B cell (primary cell): ENCODE data around the gene JUP. TPM values are rescaled to one million over a fixed set of nuclear protein-coding genes. Genes with fewer than 3 reads are reported as not detected.

Experiments used
- ATAC-seq: fragments of 200-7000 bp; cut with Tn5 transposase; one replicate; pipeline ENCODE4 v1.10.0; 2021; ENCODE audit warnings: low read depth, mild to moderate bottlenecking, moderate number of reproducible peaks, moderate library complexity
- CTCF ChIA-PET: fragments of 350-600 bp; sonication (Branson Sonifier 250); formaldehyde crosslinking; loops from one replicate; lab custom pipeline; 2021; ENCODE audit warnings: antibody characterized with exemption, inconsistent platforms; lab: Charles Lee
- POLR2A ChIA-PET: fragments of 350-600 bp; sonication (Branson Sonifier 250); formaldehyde crosslinking; loops from one replicate; lab custom pipeline; 2021; ENCODE audit warnings: antibody characterized with exemption; lab: Charles Lee
- DNase-seq: peaks from one replicate; pipeline ENCODE4 v3.0.0; 2013
- H2AFZ ChIP-seq: 2 replicates; pipeline ENCODE4 v1.6.1; 2012; ENCODE audit warnings: mild to moderate bottlenecking, low read depth, low read length; ENCODE audit not compliant: insufficient read depth, poor library complexity, severe bottlenecking
- H3K27ac ChIP-seq, 2 donors: 1 replicate in 1 of 2; 2 replicates in 1 of 2; pipeline ENCODE4 v1.5.1; 2012 to 2013; ENCODE audit warnings: low read length in 2 of 2, mild to moderate bottlenecking in 2 of 2, moderate library complexity in 1 of 2
- H3K27me3 ChIP-seq, 4 experiments: fragments of 200-600 bp in 1 of 4; sonication (generic) in 1 of 4; replicated peaks in 1 of 4; 1 replicate in 2 of 4; 2 replicates in 2 of 4; pipeline versions ENCODE4 v1.6.1 to v1.7.0; 2013 to 2016; ENCODE audit warnings: low read length in 3 of 4, mild to moderate bottlenecking in 2 of 4, mixed read lengths in 1 of 4, moderate library complexity in 1 of 4; ENCODE audit not compliant: insufficient read depth in 4 of 4, control insufficient read depth in 3 of 4; ENCODE audit errors: control extremely low read depth in 1 of 4
- H3K36me3 ChIP-seq, 2 experiments: replicated peaks in 1 of 2; 1 replicate in 1 of 2; 2 replicates in 1 of 2; pipeline versions ENCODE4 v1.6.1 to v1.7.1; 2013; ENCODE audit warnings: low read length in 1 of 2; ENCODE audit not compliant: insufficient read depth in 2 of 2, control insufficient read depth in 1 of 2; ENCODE audit errors: control extremely low read depth in 1 of 2, extremely low read depth in 1 of 2
- H3K4me1 ChIP-seq, 2 donors: fragments of 200-600 bp in 1 of 2; sonication (generic) in 1 of 2; 1 replicate in 1 of 2; 2 replicates in 1 of 2; pipeline versions ENCODE4 v1.5.1 to v1.6.1; 2013 to 2017; ENCODE audit warnings: low read length in 2 of 2; ENCODE audit not compliant: control insufficient read depth in 2 of 2, insufficient read depth in 2 of 2
- H3K4me2 ChIP-seq: replicated peaks from 2 replicates; pipeline ENCODE3; 2012; ENCODE audit warnings: mild to moderate bottlenecking, low read depth, low read length; ENCODE audit not compliant: poor library complexity, severe bottlenecking
- H3K4me3 ChIP-seq, 5 experiments: fragments of 200-600 bp in 1 of 5; sonication (generic) in 1 of 5; 1 replicate in 3 of 5; 2 replicates in 2 of 5; pipeline versions ENCODE4 v1.5.1 to v1.7.0; 2011 to 2016; ENCODE audit warnings: low read length in 4 of 5, mild to moderate bottlenecking in 4 of 5, low read depth in 2 of 5, control low read depth in 1 of 5, moderate library complexity in 1 of 5; ENCODE audit not compliant: insufficient read depth in 1 of 5; ENCODE audit errors: control extremely low read depth in 1 of 5, extremely low read depth in 1 of 5
- H3K79me2 ChIP-seq: fragments of 200-600 bp; sonication (generic); one replicate; pipeline ENCODE4 v1.6.0; 2016; ENCODE audit warnings: low read length; ENCODE audit not compliant: control insufficient read depth, insufficient read depth
- H3K9ac ChIP-seq: fragments of 200-600 bp; sonication (generic); 2 replicates; pipeline ENCODE4 v1.6.1; 2017; ENCODE audit warnings: mild to moderate bottlenecking, low read length, moderate library complexity
- H3K9me3 ChIP-seq, 3 donors: one replicate each; pipeline versions ENCODE4 v1.6.1 to v1.7.1; 2013; ENCODE audit warnings: low read length in 2 of 3; ENCODE audit not compliant: control insufficient read depth in 2 of 3, insufficient read depth in 1 of 3; ENCODE audit errors: control extremely low read depth in 1 of 3
- H4K20me1 ChIP-seq: 2 replicates; pipeline ENCODE4 v1.6.0; 2012; ENCODE audit warnings: mild to moderate bottlenecking, low read length; ENCODE audit not compliant: insufficient read depth, control insufficient read depth, poor library complexity, severe bottlenecking
- H3K27ac Mint-ChIP-seq: one replicate; pipeline ENCODE4 v1.8.0; 2021; ENCODE audit warnings: mixed read lengths
- H3K27me3 Mint-ChIP-seq: one replicate; pipeline ENCODE4 v1.8.0; 2021; ENCODE audit warnings: mixed read lengths
- H3K4me1 Mint-ChIP-seq: one replicate; pipeline ENCODE4 v1.8.0; 2021; ENCODE audit warnings: mixed read lengths
- H3K4me3 Mint-ChIP-seq: one replicate; pipeline ENCODE4 v1.8.0; 2021; ENCODE audit warnings: mixed read lengths
- H3K9me3 Mint-ChIP-seq: one replicate; pipeline ENCODE4 v1.8.0; 2022; ENCODE audit warnings: mixed read lengths; ENCODE audit not compliant: insufficient read depth
- CTCF ChIP-seq: fragments of 200-600 bp; IDR thresholded peaks from one replicate; pipeline ENCODE4 v1.8.0; 2022; ENCODE audit warnings: antibody characterized with exemption, mild to moderate bottlenecking
- EZH2 ChIP-seq: IDR thresholded peaks from 2 replicates; pipeline ENCODE4 v1.6.1; 2012; ENCODE audit warnings: borderline replicate concordance, low read depth, mild to moderate bottlenecking, moderate library complexity, low read length; ENCODE audit not compliant: insufficient read depth, poor library complexity, severe bottlenecking
- WGBS: methylation state at CpG from one replicate; pipeline ENCODE4 v1.1.5; 2013; ENCODE audit warnings: missing lambda C conversion rate; ENCODE audit not compliant: insufficient coverage; 5-methylcytosine and 5-hydroxymethylcytosine counted together
- intact Hi-C: fragments of 100-400 bp; cut with micrococcal nuclease; formaldehyde crosslinking; loops from one replicate; pipeline ENCODE4 v1.10.0; 2022
- polyA plus RNA-seq: library from polyadenylated mRNA; depleted of rRNA; stranded (reverse); fragments of >200 nt; gene quantifications from 2 replicates; pipeline ENCODE4 v1.2.3, GENCODE V29; 2012
- total RNA-seq, 2 donors: library from RNA; stranded (reverse); fragments of 120-200 nt in 1 of 2; gene quantifications; 1 replicate in 1 of 2; 2 replicates in 1 of 2; pipeline versions ENCODE4 v1.2.3 to v1.2.4, GENCODE V29; 2013 to 2022

The JUP gene
- total and polyA plus RNA-seq, 2 donors (not counting 1 experiment from before 2014, with no cell fraction given): 62.9 to 63.3 TPM

- peaks cover 0 to 13% (median 3%) of the 10 kb centered on the region in 4 experiments for H3K27me3 ChIP-seq
- Mint-ChIP-seq H3K27ac (no peak overlapping the region), H3K27me3 (peaks cover 6% of the 10 kb centered on the region), H3K4me1 (peaks cover 14% of the 10 kb centered on the region), H3K9me3 (no peaks in the 10 kb centered on the region), H3K4me3 (no peak overlapping the region)
- ATAC-seq: no peak
- H4K20me1 ChIP-seq: no peaks in the 10 kb centered on the region
- no peak overlapping the region for H3K4me2 ChIP-seq
- H3K36me3 ChIP-seq: no peaks in the 10 kb centered on the region
- H3K9me3 ChIP-seq: no peaks in the 10 kb centered on the region
- H3K27ac ChIP-seq: no peak overlapping the region
- no peak overlapping the region for H3K9ac ChIP-seq
- intact Hi-C loops: no loop called here
- 88% methylated on average over 8 of the region's 8 CpGs for WGBS
- H3K4me1 ChIP-seq: peaks cover 13 to 17% of the 10 kb centered on the region in 2 donors
- TF ChIP-seq EZH2: no peak
- TF ChIP-seq CTCF: no peak
- no peak overlapping the region for H2AFZ ChIP-seq
- DNase-seq: no peak
- no peaks in the 10 kb centered on the region for H3K79me2 ChIP-seq
- H3K4me3 ChIP-seq: no peak overlapping the region
- POLR2A ChIA-PET: interaction anchor here (0.6 to 1.1 kb wide), 2 partner anchors 14 to 58 kb away, joined by 3 to 5 read pairs; no protein-coding TSS in a partner anchor
- CTCF ChIA-PET: interaction anchor here (1.0 to 9.3 kb wide), 2 partner anchors 8 to 71 kb away, joined by 3 to 100 read pairs; partner anchors contain the start of gene HAP1
These were observed 20.4 kb upstream of the JUP start for GRCh38 chr17:41806685-41807445.
